BJ (cell line): ENCODE results near the gene PCSK1N. TPM values are rescaled to one million over a fixed set of nuclear protein-coding genes. Genes with fewer than 3 reads are reported as not detected.

Experiments
- CTCF ChIA-PET: fragments of 350-600 bp; formaldehyde crosslinking; extraction: SDS; loops from one replicate; lab custom pipeline; 2021; ENCODE audit warnings: antibody characterized with exemption, inconsistent platforms; lab: Yijun Ruan, JAX
- POLR2A ChIA-PET: fragments of 300-600 bp; sonication (Branson Sonifier 250); formaldehyde crosslinking; extraction: SDS; loops from one replicate; lab custom pipeline; 2021; ENCODE audit warnings: antibody characterized with exemption; lab: Charles Lee
- DNase-seq: peaks from one replicate; pipeline ENCODE4 v3.0.0-alpha.2; 2011; ENCODE audit warnings: low read depth
- H3K27me3 ChIP-seq: 2 replicates; pipeline ENCODE4 v1.6.0; 2011; ENCODE audit warnings: low read length; ENCODE audit not compliant: control insufficient read depth, insufficient read depth
- H3K36me3 ChIP-seq: 2 replicates; pipeline ENCODE4 v1.5.1; 2011; ENCODE audit warnings: low read length; ENCODE audit not compliant: control insufficient read depth, insufficient read depth
- H3K4me3 ChIP-seq: 2 replicates; pipeline ENCODE4 v1.5.1; 2011; ENCODE audit warnings: low read depth, mild to moderate bottlenecking, control low read depth, low read length
- CTCF ChIP-seq: IDR thresholded peaks from 2 replicates; pipeline ENCODE4 v1.5.1; 2011; ENCODE audit warnings: low read depth, mild to moderate bottlenecking, control low read depth, inconsistent platforms, low read length, moderate library complexity; ENCODE audit not compliant: insufficient read depth
- polyA plus RNA-seq: library from polyadenylated mRNA; depleted of rRNA; stranded (reverse); fragments of >200 nt; gene quantifications from 2 replicates; pipeline ENCODE4 v1.2.3, GENCODE V29; 2011

Gene PCSK1N
- polyA plus RNA-seq, 1 experiment, result not detected

GRCh38 chrX:48816014-48816810, 19.2 kb downstream of the PCSK1N start:
- H3K4me3 ChIP-seq, result no peak overlapping the region
- no peaks in the 10 kb centered on the region for H3K27me3 ChIP-seq
- DNase-seq, result no peak
- no peak for TF ChIP-seq CTCF
- ChIA-PET POLR2A (no interaction called here), CTCF (no interaction called here)
- peaks cover 5% of the 10 kb centered on the region for H3K36me3 ChIP-seq

GRCh38 chrX:48815266-48815665, 20.1 kb downstream of the PCSK1N start:
- no peak for DNase-seq
- no peak overlapping the region for H3K4me3 ChIP-seq
- H3K36me3 ChIP-seq, result peaks cover 4% of the 10 kb centered on the region
- no peak for TF ChIP-seq CTCF
- H3K27me3 ChIP-seq, result no peaks in the 10 kb centered on the region
- POLR2A ChIA-PET, result no interaction called here
- CTCF ChIA-PET, result no interaction called here

GRCh38 chrX:48814722-48815121, 20.7 kb downstream of the PCSK1N start:
- no peak for TF ChIP-seq CTCF
- POLR2A ChIA-PET, result no interaction called here
- Histone ChIP-seq H3K27me3 (no peaks in the 10 kb centered on the region), H3K4me3 (no peak overlapping the region), H3K36me3 (peaks cover 2% of the 10 kb centered on the region; the same call in 1 of the 2 replicates)
- CTCF ChIA-PET, result no interaction called here
- no peak for DNase-seq

GRCh38 chrX:48813644-48814043, 21.8 kb downstream of the PCSK1N start:
- CTCF ChIA-PET, result no interaction called here
- Histone ChIP-seq H3K36me3 (peaks cover 1% of the 10 kb centered on the region; the same call in 1 of the 2 replicates), H3K4me3 (no peak overlapping the region), H3K27me3 (no peaks in the 10 kb centered on the region)
- no peak for TF ChIP-seq CTCF
- POLR2A ChIA-PET, result no interaction called here
- DNase-seq, result no peak

GRCh38 chrX:48806081-48806480, 29.3 kb downstream of the PCSK1N start:
- Histone ChIP-seq H3K27me3 (no peaks in the 10 kb centered on the region), H3K4me3 (no peak overlapping the region), H3K36me3 (peaks cover 2% of the 10 kb centered on the region; the same call in 1 of the 2 replicates)
- no peak for TF ChIP-seq CTCF
- CTCF ChIA-PET, result no interaction called here
- DNase-seq, result no peak
- POLR2A ChIA-PET, result no interaction called here
